ENCODE data around the gene SDK1. TPM values are rescaled to one million over a fixed set of nuclear protein-coding genes. Genes with fewer than 3 reads are reported as not detected.

SDK1 gene
- total RNA-seq, 1 experiment from 2014 or later, result 7.1 TPM

GRCh38 chr7:4049202-4049601 is 748.1 kb downstream of the SDK1 start:
- Mint-ChIP-seq H3K4me3 (ENCODE audit: unreplicated experiment) (no peak overlapping the region), H3K36me3 (ENCODE audit: insufficient read depth, unreplicated experiment) (no peaks in the 10 kb centered on the region), H3K9me3 (ENCODE audit: unreplicated experiment) (no peaks in the 10 kb centered on the region), H3K27ac (ENCODE audit: unreplicated experiment) (no peak overlapping the region), H3K4me1 (ENCODE audit: low read depth, unreplicated experiment) (no peaks in the 10 kb centered on the region), H3K27me3 (ENCODE audit: insufficient read depth, unreplicated experiment) (peaks cover 5% of the 10 kb centered on the region)
- no peak for DNase-seq
- H3K27me3 ChIP-seq (replicated peaks; ENCODE audit: control insufficient read depth, insufficient read depth, low read length), result no peaks in the 10 kb centered on the region
- no peaks in the 10 kb centered on the region for H3K9me3 ChIP-seq
- ChIA-PET POLR2A (no interaction called here), CTCF (no interaction called here)
- no peaks in the 10 kb centered on the region for H3K4me1 ChIP-seq
- H3K4me3 ChIP-seq (ENCODE audit: low read depth, low read length), result no peak overlapping the region
- intact Hi-C loops (cut with micrococcal nuclease; ENCODE audit: unreplicated experiment), result no loop called here
- no peaks in the 10 kb centered on the region for H3K36me3 ChIP-seq (ENCODE audit: control insufficient read depth, insufficient read depth, low read length)
- TF ChIP-seq CTCF (IDR thresholded peaks at IDR 0.05; ENCODE audit: insufficient read depth in 1 of 2, low read depth in 1 of 2, low read length in 1 of 2, severe bottlenecking in 1 of 2, unreplicated experiment in 1 of 2), result no peak
- BruUV-seq (replicated peaks), result no TSS peak

GRCh38 chr7:4050126-4050660 is 749.1 kb downstream of the SDK1 start:
- no peak for TF ChIP-seq CTCF (IDR thresholded peaks at IDR 0.05; ENCODE audit: insufficient read depth in 1 of 2, low read depth in 1 of 2, low read length in 1 of 2, severe bottlenecking in 1 of 2, unreplicated experiment in 1 of 2)
- no peaks in the 10 kb centered on the region for H3K27me3 ChIP-seq (replicated peaks; ENCODE audit: control insufficient read depth, insufficient read depth, low read length)

GRCh38 chr7:4051696-4052095 is 750.6 kb downstream of the SDK1 start:
- H3K27me3 ChIP-seq (replicated peaks; ENCODE audit: control insufficient read depth, insufficient read depth, low read length), result no peaks in the 10 kb centered on the region
- Mint-ChIP-seq H3K4me1 (ENCODE audit: low read depth, unreplicated experiment) (no peaks in the 10 kb centered on the region), H3K36me3 (ENCODE audit: insufficient read depth, unreplicated experiment) (no peaks in the 10 kb centered on the region), H3K27me3 (ENCODE audit: insufficient read depth, unreplicated experiment) (peaks cover 12% of the 10 kb centered on the region), H3K9me3 (ENCODE audit: unreplicated experiment) (peaks cover 8% of the 10 kb centered on the region), H3K4me3 (ENCODE audit: unreplicated experiment) (no peak overlapping the region), H3K27ac (ENCODE audit: unreplicated experiment) (no peak overlapping the region)
- no peaks in the 10 kb centered on the region for H3K36me3 ChIP-seq (ENCODE audit: control insufficient read depth, insufficient read depth, low read length)
- no peaks in the 10 kb centered on the region for H3K9me3 ChIP-seq
- H3K4me3 ChIP-seq (ENCODE audit: low read depth, low read length), result no peak overlapping the region
- intact Hi-C loops (cut with micrococcal nuclease; ENCODE audit: unreplicated experiment), result no loop called here
- POLR2A ChIA-PET, result no interaction called here
- no peaks in the 10 kb centered on the region for H3K4me1 ChIP-seq
- no TSS peak for BruUV-seq (replicated peaks)
- TF ChIP-seq CTCF (IDR thresholded peaks at IDR 0.05; ENCODE audit: insufficient read depth in 1 of 2, low read depth in 1 of 2, low read length in 1 of 2, severe bottlenecking in 1 of 2, unreplicated experiment in 1 of 2), result no peak
- CTCF ChIA-PET, result interaction anchor here (0.6 kb wide), 1 partner anchor 31 kb away, joined by 3 read pairs; no protein-coding TSS in a partner anchor
- DNase-seq, result no peak

More at GRCh38 chr7:4050126-4050660, 749.1 kb downstream of the SDK1 start:
- Histone ChIP-seq H3K9me3 (no peaks in the 10 kb centered on the region), H3K4me3 (ENCODE audit: low read depth, low read length) (no peak overlapping the region), H3K4me1 (no peaks in the 10 kb centered on the region), H3K36me3 (ENCODE audit: control insufficient read depth, insufficient read depth, low read length) (no peaks in the 10 kb centered on the region)
- no peaks in the 10 kb centered on the region for H3K4me1 Mint-ChIP-seq (ENCODE audit: low read depth, unreplicated experiment)
- H3K27me3 Mint-ChIP-seq (ENCODE audit: insufficient read depth, unreplicated experiment), result peaks cover 9% of the 10 kb centered on the region
- DNase-seq, result no peak
- H3K9me3 Mint-ChIP-seq (ENCODE audit: unreplicated experiment), result no peaks in the 10 kb centered on the region
- ChIA-PET CTCF (no interaction called here), POLR2A (no interaction called here)
- no peaks in the 10 kb centered on the region for H3K36me3 Mint-ChIP-seq (ENCODE audit: insufficient read depth, unreplicated experiment)
- no TSS peak for BruUV-seq (replicated peaks)
- no peak overlapping the region for H3K4me3 Mint-ChIP-seq (ENCODE audit: unreplicated experiment)
- intact Hi-C loops (cut with micrococcal nuclease; ENCODE audit: unreplicated experiment), result no loop called here
- H3K27ac Mint-ChIP-seq (ENCODE audit: unreplicated experiment), result no peak overlapping the region

Measured in Caco-2 (cell line).